ENCODE data around the gene PKD1.

GRCh38 chr16:2121853-2122252, 13.8 kb downstream of the PKD1 start:
- no peak for TF ChIP-seq YY1 (IDR thresholded peaks at IDR 0.05; ENCODE audit: insufficient read depth, insufficient read length)
- no peak for TF ChIP-seq ZNF274 (IDR thresholded peaks at IDR 0.05; ENCODE audit: low read depth, low read length)
- TF ChIP-seq SUZ12 (IDR thresholded peaks at IDR 0.05; ENCODE audit: extremely low read depth, insufficient read depth, insufficient read length), result no peak
